H1 (cell line): ENCODE measurements around the gene RAD23A. TPM values are rescaled to one million over a fixed set of nuclear protein-coding genes. Genes with fewer than 3 reads are reported as not detected.

Experiments
- CHD7 ChIP-seq: fragments of 300-600 bp; sonication (generic); IDR thresholded peaks from 2 replicates; pipeline ENCODE4 v1.7.1; 2012; ENCODE audit warnings: low read length, moderate library complexity, mild to moderate bottlenecking, inconsistent platforms; ENCODE audit not compliant: insufficient replicate concordance
- SAP30 ChIP-seq: fragments of 300-600 bp; sonication (generic); IDR thresholded peaks from 2 replicates; pipeline ENCODE4 v1.7.1; 2012; ENCODE audit warnings: low read length, moderate library complexity, mild to moderate bottlenecking, inconsistent platforms; ENCODE audit not compliant: insufficient read depth, insufficient replicate concordance
- polyA plus RNA-seq, 7 experiments: library from polyadenylated mRNA; depleted of rRNA in 3 of 7; stranded (reverse) in 5 of 7; unstranded in 2 of 7; fragments of >200 nt in 5 of 7; fragments of 200-250 nt in 2 of 7; gene quantifications; 1 replicate in 5 of 7; 2 replicates in 1 of 7; 4 replicates in 1 of 7; pipeline versions ENCODE4 v1.2.1 to v1.2.3, GENCODE V29; 2011 to 2013; ENCODE audit warnings: missing spikeins in 2 of 7, mixed read lengths in 2 of 7
- total RNA-seq: library from RNA; stranded (reverse); fragmentation: NEBNext Ultra II Directional; extraction: Animal tissue kit (Norgen Biotek cat#: 25700); gene quantifications from 2 replicates; pipeline ENCODE4 v1.2.1, GENCODE V29; 2021

The RAD23A gene
- total and polyA plus RNA-seq, 2 of the 8 experiments (the other 6 are each of a cell fraction or from before 2014, with no cell fraction given), result 40.0 to 76.1 TPM

- TF ChIP-seq CHD7 (no peak), SAP30 (no peak)
These were observed 9.1 kb upstream of the RAD23A start (continued) for GRCh38 chr19:12936582-12936981.
